ENCODE data around the gene SMOC1. TPM values are rescaled to one million over a fixed set of nuclear protein-coding genes. Genes with fewer than 3 reads are reported as not detected.

Gene SMOC1
- total and polyA plus RNA-seq, 2 donors (not counting 1 experiment from before 2014, with no cell fraction given) = 0.06 TPM; not detected in 1

GRCh38 chr14:69910871-69911270 lies 31.7 kb downstream of the SMOC1 start:
- H2AFZ ChIP-seq (ENCODE audit: low read length) = no peak overlapping the region
- no peak overlapping the region for H3K9ac ChIP-seq (ENCODE audit: insufficient read depth, low read length)
- no peak overlapping the region for H3K4me2 ChIP-seq (ENCODE audit: extremely low read depth, insufficient read depth, low read length)
- H3K27me3 ChIP-seq (ENCODE audit: control insufficient read depth, insufficient read depth, low read length) = no peaks in the 10 kb centered on the region
- no peaks in the 10 kb centered on the region for H4K20me1 ChIP-seq (ENCODE audit: control insufficient read depth, extremely low read depth, insufficient read depth, low read length)
- no peak overlapping the region for H3K4me3 ChIP-seq (replicated peaks in 1 of 4; ENCODE audit: control extremely low read depth in 1 of 4, insufficient read depth in 1 of 4, low read depth in 3 of 4, low read length in 4 of 4)
- TF ChIP-seq EZH2 (IDR thresholded peaks at IDR 0.05; ENCODE audit: low read length, missing control alignments) (no peak), CTCF (conservative IDR thresholded peaks at IDR 0.05 in 1 of 2, IDR thresholded peaks at IDR 0.05 in 1 of 2; ENCODE audit: low read depth in 1 of 2, low read length in 2 of 2) (no peak)
- no peaks in the 10 kb centered on the region for H3K36me3 ChIP-seq (ENCODE audit: control insufficient read depth, insufficient read depth, low read length)
- H3K27ac ChIP-seq (ENCODE audit: insufficient read depth, low read length) = no peak overlapping the region
- H3K79me2 ChIP-seq (ENCODE audit: control insufficient read depth, insufficient read depth, low read length) = no peaks in the 10 kb centered on the region
- no peak for DNase-seq (ENCODE audit: low read depth in 2 of 2)
- no peaks in the 10 kb centered on the region for H3K9me3 ChIP-seq (ENCODE audit: control insufficient read depth, insufficient read depth, low read depth, low read length)
- no peaks in the 10 kb centered on the region for H3K4me1 ChIP-seq (ENCODE audit: control insufficient read depth, extremely low read depth, insufficient read depth, low read length)

- no peak overlapping the region for H3K9ac ChIP-seq (ENCODE audit: insufficient read depth, low read length)
- no peaks in the 10 kb centered on the region for H3K4me1 ChIP-seq (ENCODE audit: control insufficient read depth, extremely low read depth, insufficient read depth, low read length)
- H3K9me3 ChIP-seq (ENCODE audit: control insufficient read depth, insufficient read depth, low read depth, low read length) = no peaks in the 10 kb centered on the region
- H3K27me3 ChIP-seq (ENCODE audit: control insufficient read depth, insufficient read depth, low read length) = no peaks in the 10 kb centered on the region
- DNase-seq (ENCODE audit: low read depth in 2 of 2) = no peak
- H3K27ac ChIP-seq (ENCODE audit: insufficient read depth, low read length) = no peak overlapping the region
- H3K4me3 ChIP-seq (replicated peaks in 1 of 4; ENCODE audit: control extremely low read depth in 1 of 4, insufficient read depth in 1 of 4, low read depth in 3 of 4, low read length in 4 of 4) = no peak overlapping the region
- no peaks in the 10 kb centered on the region for H4K20me1 ChIP-seq (ENCODE audit: control insufficient read depth, extremely low read depth, insufficient read depth, low read length)
- H3K4me2 ChIP-seq (ENCODE audit: extremely low read depth, insufficient read depth, low read length) = no peak overlapping the region
- no peaks in the 10 kb centered on the region for H3K79me2 ChIP-seq (ENCODE audit: control insufficient read depth, insufficient read depth, low read length)
- no peaks in the 10 kb centered on the region for H3K36me3 ChIP-seq (ENCODE audit: control insufficient read depth, insufficient read depth, low read length)
- no peak overlapping the region for H2AFZ ChIP-seq (ENCODE audit: low read length)
- no peak for TF ChIP-seq EZH2 (IDR thresholded peaks at IDR 0.05; ENCODE audit: low read length, missing control alignments)
- no peak for TF ChIP-seq CTCF (conservative IDR thresholded peaks at IDR 0.05 in 1 of 2, IDR thresholded peaks at IDR 0.05 in 1 of 2; ENCODE audit: low read depth in 1 of 2, low read length in 2 of 2)
These were observed 34.5 kb downstream of the SMOC1 start for GRCh38 chr14:69913686-69914085.

DNA sequence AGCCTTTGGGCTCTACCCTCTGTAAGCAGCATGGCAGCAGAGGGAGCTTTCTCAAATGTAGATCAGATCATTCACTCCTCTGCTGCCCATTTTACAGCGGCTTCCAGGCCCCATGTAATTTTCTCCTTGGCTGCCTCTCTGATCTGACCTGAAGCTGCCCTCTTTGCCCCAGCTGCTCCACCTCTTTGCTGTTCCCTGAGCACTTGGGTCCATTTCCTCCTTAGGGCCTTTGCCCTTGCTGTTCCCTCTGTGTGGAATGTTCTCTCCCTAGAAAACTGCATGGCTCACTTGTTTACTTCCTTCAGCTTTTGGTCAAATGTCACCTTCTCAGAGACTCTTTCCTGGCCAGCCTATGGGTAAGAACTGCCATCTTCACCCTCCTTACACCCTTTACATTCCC lies 37.2 kb downstream of the SMOC1 start:
- Histone ChIP-seq H4K20me1 (ENCODE audit: control insufficient read depth, extremely low read depth, insufficient read depth, low read length) (no peaks in the 10 kb centered on the region), H3K27me3 (ENCODE audit: control insufficient read depth, insufficient read depth, low read length) (no peaks in the 10 kb centered on the region), H3K4me1 (ENCODE audit: control insufficient read depth, extremely low read depth, insufficient read depth, low read length) (no peaks in the 10 kb centered on the region), H3K4me3 (replicated peaks in 1 of 4; ENCODE audit: control extremely low read depth in 1 of 4, insufficient read depth in 1 of 4, low read depth in 3 of 4, low read length in 4 of 4) (no peak overlapping the region), H3K79me2 (ENCODE audit: control insufficient read depth, insufficient read depth, low read length) (no peaks in the 10 kb centered on the region), H3K27ac (ENCODE audit: insufficient read depth, low read length) (no peak overlapping the region), H2AFZ (ENCODE audit: low read length) (no peak overlapping the region), H3K4me2 (ENCODE audit: extremely low read depth, insufficient read depth, low read length) (no peak overlapping the region), H3K36me3 (ENCODE audit: control insufficient read depth, insufficient read depth, low read length) (no peaks in the 10 kb centered on the region), H3K9me3 (ENCODE audit: control insufficient read depth, insufficient read depth, low read depth, low read length) (no peaks in the 10 kb centered on the region), H3K9ac (ENCODE audit: insufficient read depth, low read length) (no peak overlapping the region)
- DNase-seq (ENCODE audit: low read depth in 2 of 2) = no peak
- TF ChIP-seq EZH2 (IDR thresholded peaks at IDR 0.05; ENCODE audit: low read length, missing control alignments) (no peak), CTCF (conservative IDR thresholded peaks at IDR 0.05 in 1 of 2, IDR thresholded peaks at IDR 0.05 in 1 of 2; ENCODE audit: low read depth in 1 of 2, low read length in 2 of 2) (no peak)

All from fibroblast of lung (primary cell).